GM18511 (cell line): ENCODE results near the gene TIFAB.
"Not testable (repeated sequence)": the region's sequence is repeated elsewhere in the genome, so short reads cannot be mapped to it uniquely, and the experiment has no call there.

Experiments
- ATAC-seq: cut with Tn5 transposase; IDR thresholded peaks from one replicate; pipeline ENCODE4 v1.9.1; 2021; ENCODE audit warnings: mild to moderate bottlenecking, moderate library complexity; ENCODE audit not compliant: unreplicated experiment

The TIFAB gene

DNA sequence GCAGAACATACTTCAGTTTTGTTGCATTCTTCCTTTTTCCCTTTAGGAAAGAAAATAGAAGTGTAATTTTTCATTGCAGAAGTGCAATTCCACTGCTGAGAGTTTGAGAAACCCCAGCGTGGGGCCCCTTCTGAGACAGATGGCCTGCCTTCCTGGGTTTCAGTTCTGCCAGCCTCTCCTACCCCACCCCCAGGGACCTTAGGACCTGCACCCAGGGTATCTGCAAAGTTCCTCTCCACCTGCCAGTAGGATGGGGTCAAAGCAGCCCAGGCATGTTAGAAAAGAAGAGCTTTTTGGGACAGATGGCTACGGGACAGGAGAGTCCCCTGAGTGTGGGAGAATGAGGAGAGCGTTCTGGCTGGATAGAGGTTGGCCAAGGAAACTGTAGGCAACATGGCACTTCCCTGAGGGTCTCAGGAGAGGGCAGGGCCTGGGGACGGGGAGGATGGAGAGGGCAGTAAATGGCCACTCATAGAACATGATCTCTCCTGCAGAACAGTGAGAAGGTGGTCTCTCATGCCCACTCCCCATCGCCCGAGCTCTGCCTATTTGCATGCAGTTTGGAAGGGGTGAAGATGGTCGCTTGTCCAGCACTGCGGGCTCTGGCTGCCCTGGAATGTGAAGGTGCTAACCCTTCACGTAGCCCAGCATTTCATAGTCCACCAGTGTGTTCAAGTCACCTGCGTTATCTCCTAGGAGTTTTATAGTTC is at the start of gene TIFAB:
TSS of gene TIFAB (minus strand) at position 31 of the 710 bp plus-strand sequence. CDS start 2,412 bp downstream, outside the sequence.
- ATAC-seq: no peak

- no peak for ATAC-seq
These were observed 46.5 kb upstream of the TIFAB start for GRCh38 chr5:135498637-135498995.

GRCh38 chr5:135497971-135498636 is 46.0 kb upstream of the TIFAB start:
- ATAC-seq: no peak

GRCh38 chr5:135495531-135495930 is 43.4 kb upstream of the TIFAB start:
- ATAC-seq: not testable (repeated sequence)

- no peak for ATAC-seq
These were observed 42.0 kb upstream of the TIFAB start for GRCh38 chr5:135494196-135494595.

DNA sequence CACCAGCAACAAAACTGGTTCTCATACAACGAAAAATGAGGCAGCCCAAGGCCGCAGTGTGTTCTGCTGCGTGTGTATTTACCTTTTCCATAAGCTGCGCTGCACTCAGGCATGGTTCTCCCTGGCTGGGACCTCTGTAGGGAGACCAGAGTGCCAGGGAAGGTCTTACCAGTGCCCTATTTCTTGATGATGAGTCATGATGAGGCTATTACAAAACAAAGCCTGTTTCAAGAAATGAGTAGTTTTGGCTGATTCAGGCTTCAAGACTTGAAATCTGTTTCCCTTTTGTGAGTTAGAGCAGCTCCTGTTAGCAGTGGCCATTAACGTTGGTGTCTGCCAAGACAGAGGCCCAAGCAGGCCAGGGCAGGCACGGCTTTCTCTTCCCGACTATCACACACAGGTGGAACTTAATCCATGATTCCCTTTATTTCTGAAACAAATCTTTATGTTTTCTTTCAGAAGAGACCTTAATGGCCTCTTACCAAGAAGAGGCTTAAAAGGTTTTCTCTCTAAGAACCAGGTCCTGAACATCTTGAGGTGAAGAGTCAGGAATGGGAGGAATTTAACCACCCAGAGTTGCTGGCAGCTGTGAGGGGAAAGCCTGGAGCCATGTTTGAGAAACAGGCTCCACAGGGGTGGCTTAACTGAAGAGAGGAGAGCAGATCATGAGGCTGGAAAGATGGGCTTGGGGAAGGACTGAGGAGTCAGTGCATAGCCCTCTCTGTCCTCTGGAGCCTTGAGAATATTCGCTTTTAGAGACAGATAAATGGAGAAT is 41.4 kb upstream of the TIFAB start:
- no peak for ATAC-seq

DNA sequence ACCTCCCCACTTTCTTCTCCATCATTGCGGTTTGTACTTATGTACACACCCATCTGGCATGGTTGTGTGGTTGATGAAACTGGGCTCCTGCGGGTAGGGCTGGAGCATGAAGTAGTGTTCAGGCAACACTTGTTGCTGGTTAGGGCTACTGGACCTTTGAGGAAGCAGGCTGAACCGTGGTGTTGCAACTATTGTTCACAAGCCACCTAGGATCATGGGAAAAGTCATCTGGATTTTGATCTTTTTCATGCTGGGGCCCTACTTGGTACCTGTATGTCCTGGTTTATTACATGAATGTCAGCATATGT is 40.1 kb upstream of the TIFAB start:
- no peak for ATAC-seq

DNA sequence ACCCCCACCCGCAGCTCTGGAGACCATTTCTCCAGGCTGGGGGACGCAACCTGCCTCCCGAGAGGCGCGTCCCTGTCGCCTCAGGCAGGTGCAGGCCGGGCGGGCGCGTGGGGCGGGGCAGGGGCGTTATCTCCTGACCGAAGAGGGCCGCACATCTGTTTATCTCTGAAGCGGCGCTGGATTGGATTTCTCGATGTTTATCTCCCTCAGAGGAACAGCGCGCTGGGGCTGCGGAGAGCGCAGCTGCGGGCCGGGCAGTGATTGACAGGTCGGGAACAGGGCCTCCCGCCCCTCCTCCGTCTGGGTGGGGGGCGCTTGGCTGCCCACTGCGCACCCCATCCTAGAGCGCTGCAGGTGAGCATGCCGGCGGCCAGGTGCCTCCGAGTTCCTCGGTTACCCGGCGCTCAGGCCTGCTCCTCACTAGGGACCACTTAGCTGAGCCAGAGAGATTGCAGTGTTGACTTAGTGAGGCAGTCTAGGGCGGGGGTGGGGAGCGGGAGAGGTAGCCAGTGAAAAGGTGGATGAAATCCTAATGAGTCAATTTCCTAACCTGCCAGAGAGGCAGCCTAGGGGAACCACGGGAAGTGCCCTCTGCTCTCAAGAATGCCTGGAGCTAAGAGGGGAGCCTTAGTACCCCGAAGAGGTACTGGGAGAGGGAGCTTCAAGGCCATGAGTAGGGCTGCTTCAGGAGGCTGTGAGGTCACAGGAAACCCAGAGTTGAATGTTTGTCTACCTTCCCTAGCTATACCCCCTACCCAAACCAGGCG is 39.6 kb upstream of the TIFAB start:
- ATAC-seq: no peak

DNA sequence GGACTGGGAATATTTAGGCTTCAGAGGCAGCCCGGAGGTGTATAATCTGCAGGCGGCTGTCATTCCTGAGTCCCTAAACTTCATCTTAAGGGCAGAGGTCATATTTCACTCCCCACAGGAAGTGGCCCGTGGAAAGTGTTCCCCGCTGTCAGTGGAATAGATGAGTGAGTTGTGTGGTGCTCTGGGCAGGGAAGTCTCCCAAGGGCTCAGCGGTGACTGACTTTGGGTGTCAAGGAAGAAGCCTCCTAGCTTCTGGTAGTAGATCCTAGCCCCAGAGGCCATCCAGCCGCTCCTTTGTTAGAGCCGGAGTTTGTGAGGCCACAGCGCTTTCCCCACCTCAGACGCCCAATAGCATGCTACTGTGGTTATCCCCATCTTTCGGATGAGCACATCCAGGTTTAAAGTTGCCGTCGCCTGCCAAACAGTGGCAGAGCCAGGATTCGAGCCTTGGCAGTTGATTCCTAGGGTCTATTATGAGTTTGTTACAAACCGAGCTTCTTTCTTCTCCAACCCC is 38.9 kb upstream of the TIFAB start:
- ATAC-seq: no peak

- ATAC-seq: no peak
These were observed 38.3 kb upstream of the TIFAB start for GRCh38 chr5:135490245-135491037.

DNA sequence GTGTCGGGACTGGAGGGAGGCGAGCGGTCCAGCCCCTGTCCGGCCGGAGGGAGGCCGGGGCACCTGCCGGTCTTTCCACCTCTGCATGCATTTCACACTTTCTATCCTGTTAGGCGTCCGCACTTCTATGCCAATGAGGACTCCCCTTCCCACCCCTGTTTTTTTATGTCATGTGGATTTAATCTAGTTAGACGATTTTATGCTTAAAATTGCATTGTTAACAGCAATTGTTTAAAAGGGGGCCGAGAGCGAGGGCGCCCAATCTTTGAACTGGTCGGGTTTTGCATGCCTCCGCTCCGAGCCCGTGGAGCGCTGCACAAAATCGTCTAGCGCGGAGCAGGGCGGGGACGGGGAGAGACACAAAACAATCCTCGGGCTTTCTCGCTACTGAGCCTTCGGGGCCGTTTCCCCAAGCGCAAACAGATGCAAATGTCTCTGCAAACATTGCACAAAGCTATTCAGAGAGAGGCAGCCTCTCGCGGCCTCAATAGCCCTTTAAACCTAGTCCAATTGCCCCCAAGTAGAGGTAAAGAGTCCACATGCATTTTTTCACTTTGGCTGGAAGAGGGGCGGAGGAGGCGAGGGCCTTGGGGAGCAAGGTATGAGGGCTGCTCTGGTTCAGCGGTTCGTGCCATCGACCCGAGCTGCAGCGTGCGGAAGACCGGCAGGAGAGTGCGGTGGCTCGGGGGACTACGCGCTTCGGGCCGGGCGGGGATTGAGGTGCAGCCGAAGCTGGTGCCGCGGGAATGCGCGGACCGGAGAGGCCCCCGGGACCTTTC is 37.5 kb upstream of the TIFAB start:
- ATAC-seq: no peak

DNA sequence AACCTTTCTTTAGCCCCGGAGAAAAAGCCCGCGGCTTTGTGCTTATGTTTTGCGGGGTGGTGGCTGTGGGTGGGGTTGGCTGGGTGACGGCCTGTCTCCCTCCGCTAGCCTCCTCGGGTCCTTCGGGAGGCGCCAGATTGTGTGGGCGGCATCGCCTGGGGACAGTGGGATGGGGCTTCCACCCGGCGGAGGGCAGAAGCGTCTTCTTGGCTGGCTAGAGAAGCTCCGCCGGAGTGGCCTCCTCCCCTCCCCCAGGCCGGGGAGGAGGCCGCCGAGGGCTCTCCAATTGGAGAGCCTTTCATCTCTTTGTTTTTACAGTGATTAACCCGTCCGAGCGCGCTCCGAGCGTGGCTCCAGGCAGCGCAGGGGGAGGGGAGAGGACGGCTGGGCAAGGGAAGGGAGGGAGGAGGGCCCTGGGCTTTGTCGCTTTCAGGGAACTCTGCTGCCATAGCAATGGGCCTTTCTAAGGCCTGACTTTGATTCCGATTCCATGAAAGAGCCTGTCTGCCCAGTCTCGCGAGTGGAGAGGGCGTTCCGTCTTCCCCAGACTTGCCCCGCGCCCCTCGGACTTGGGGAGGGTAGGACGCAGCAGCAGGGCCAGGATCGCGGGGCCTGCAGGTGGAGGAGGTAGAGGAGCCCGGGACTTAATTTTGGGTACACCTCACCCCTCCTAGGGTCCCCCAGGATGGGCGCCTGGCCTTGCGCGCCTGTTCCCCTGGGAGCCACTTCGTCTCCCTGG is 36.7 kb upstream of the TIFAB start:
- no peak for ATAC-seq

DNA sequence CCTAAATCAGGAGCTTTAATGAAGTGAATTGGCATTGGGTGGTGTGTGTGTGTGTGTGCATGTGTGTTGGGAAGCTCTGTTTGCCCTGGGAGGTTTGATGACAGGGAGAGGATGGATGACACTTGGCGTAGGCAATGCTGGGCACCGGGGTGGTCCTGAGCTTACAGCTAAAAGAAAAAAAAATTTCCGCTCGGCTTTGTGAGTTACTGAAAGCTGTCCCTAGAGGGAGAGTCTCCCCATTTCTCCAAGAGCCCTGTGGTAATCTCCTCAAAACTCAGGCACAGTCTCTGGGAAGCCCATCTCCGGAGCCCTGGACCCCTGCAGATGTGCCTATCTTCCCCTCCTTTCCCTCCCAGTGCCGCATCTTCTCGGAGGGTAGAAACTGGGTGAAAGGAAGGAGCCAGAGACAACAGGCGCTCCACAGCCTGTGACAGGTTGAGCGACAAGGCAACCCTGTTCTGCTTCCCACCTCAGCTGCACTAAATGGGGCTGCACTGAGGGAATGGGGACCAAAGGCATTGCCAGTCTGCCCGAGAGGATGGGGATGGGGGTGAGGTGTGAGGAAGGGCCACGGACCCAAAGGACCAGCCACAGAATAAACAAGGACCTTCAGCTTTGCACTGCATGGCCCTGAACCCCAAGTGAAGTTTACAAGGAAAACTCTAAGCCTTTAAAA is 35.8 kb upstream of the TIFAB start:
- ATAC-seq: no peak

GRCh38 chr5:135487037-135487395 is 34.9 kb upstream of the TIFAB start:
- no peak for ATAC-seq

GRCh38 chr5:135486131-135487036 is 34.2 kb upstream of the TIFAB start:
- ATAC-seq: no peak

DNA sequence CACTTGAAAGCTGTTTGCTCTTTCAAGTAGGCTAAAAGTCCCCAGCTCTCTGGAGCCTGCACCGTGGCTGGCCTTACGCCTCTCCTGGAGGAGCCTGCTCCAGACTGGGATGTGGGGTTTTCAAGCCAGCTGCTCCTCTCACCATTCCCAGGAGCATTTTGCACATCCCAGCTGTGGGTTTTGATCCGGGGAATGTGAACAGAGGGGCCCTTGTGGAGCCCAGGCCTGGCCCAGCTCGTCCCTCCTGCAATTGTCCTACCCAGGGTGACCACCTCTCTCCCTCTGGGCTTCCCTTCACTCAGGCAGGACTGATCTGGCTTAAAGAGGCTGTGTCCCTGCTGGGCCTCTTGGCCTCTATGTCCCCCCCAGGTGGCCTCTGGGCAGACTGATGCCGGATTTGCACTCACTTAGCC is 32.5 kb upstream of the TIFAB start:
- no peak for ATAC-seq

DNA sequence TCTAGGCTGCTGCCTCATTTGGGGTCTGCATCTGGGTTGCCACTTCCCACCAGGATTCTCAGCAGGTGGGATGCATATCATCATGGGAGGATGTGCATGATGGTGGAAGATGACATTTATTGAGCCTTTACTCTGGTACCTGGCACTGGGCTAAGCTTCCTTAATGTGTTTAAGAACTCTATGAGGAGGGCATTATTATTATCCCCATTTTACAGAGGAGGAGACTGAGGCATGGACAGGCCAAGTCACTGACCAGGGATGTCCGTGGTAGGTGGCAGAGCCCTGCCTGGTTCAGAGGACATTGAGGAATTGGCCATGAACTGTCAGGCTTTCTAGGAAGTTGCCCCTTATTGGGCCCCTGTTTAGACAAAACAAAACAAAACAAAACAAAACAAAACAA is 31.1 kb upstream of the TIFAB start:
- no peak for ATAC-seq
